ENCODE measurements around the gene LBR. TPM values are rescaled to one million over a fixed set of nuclear protein-coding genes. Genes with fewer than 3 reads are reported as not detected.

The LBR gene
- total RNA-seq, 3 donors from 2014 or later = 87.9 to 161 (median 123) TPM

DNA sequence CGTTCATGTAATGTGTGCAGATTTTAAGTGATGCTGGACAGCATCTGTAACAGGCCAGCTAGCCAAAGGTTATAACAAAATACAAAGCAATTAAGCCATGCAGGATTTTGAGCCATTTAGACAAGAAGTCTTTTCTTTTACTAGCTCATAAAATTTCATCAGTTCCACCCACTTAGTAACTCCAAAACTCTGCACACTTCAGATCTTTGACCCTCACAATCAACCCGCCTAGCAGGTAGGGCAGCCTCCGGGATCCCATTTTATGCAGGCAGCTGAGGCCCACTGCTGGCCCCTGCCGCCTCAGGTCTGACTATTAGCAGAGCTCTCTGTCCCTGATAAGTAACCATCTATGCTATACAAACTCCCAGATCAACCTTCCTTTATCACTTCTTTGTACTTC is 9.2 kb downstream of the LBR start:
- intact Hi-C loops (cut with DNase I, micrococcal nuclease) = no loop called here
- ATAC-seq (peak; percentile 87), DNase-seq (peak; percentile 66 to 78 (median 76))
- H3K4me1 ChIP-seq (ENCODE audit: low read depth) = peaks cover 31% of the 10 kb centered on the region
- H3K36me3 ChIP-seq (ENCODE audit: low read depth) = no peaks in the 10 kb centered on the region
- H3K4me3 ChIP-seq = no peak overlapping the region
- TF ChIP-seq, protein P1, sequence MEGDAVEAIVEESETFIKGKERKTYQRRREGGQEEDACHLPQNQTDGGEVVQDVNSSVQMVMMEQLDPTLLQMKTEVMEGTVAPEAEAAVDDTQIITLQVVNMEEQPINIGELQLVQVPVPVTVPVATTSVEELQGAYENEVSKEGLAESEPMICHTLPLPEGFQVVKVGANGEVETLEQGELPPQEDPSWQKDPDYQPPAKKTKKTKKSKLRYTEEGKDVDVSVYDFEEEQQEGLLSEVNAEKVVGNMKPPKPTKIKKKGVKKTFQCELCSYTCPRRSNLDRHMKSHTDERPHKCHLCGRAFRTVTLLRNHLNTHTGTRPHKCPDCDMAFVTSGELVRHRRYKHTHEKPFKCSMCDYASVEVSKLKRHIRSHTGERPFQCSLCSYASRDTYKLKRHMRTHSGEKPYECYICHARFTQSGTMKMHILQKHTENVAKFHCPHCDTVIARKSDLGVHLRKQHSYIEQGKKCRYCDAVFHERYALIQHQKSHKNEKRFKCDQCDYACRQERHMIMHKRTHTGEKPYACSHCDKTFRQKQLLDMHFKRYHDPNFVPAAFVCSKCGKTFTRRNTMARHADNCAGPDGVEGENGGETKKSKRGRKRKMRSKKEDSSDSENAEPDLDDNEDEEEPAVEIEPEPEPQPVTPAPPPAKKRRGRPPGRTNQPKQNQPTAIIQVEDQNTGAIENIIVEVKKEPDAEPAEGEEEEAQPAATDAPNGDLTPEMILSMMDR (IDR thresholded peaks at IDR 0.05) = no peak
- H3K9me3 ChIP-seq = no peaks in the 10 kb centered on the region

DNA sequence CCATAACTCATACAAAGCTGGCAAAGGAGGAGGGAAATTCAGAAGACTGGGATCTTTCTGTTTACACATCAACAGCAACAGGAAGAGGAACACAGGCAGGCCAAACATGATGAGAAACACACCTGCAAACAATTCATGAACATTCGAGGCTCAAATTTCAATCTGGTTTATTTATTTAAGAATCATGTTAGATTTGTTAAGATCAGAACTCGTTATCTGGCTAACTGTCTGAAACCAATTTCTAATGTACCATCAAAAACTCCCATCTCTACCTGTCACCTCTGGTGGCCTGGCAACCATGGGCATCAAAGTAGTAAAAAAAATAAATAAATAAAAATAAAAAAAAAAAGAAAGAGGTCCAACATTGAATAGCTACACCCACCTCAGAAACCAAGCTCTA is 9.8 kb downstream of the LBR start:
- Histone ChIP-seq H3K4me1 (ENCODE audit: low read depth) (peaks cover 25% of the 10 kb centered on the region), H3K4me3 (no peak overlapping the region), H3K9me3 (no peaks in the 10 kb centered on the region), H3K36me3 (ENCODE audit: low read depth) (no peaks in the 10 kb centered on the region)
- DNase-seq (no peak), ATAC-seq (no peak)
- intact Hi-C loops (cut with DNase I, micrococcal nuclease) = no loop called here
- TF ChIP-seq, protein P1 (IDR thresholded peaks at IDR 0.05) = no peak

DNA sequence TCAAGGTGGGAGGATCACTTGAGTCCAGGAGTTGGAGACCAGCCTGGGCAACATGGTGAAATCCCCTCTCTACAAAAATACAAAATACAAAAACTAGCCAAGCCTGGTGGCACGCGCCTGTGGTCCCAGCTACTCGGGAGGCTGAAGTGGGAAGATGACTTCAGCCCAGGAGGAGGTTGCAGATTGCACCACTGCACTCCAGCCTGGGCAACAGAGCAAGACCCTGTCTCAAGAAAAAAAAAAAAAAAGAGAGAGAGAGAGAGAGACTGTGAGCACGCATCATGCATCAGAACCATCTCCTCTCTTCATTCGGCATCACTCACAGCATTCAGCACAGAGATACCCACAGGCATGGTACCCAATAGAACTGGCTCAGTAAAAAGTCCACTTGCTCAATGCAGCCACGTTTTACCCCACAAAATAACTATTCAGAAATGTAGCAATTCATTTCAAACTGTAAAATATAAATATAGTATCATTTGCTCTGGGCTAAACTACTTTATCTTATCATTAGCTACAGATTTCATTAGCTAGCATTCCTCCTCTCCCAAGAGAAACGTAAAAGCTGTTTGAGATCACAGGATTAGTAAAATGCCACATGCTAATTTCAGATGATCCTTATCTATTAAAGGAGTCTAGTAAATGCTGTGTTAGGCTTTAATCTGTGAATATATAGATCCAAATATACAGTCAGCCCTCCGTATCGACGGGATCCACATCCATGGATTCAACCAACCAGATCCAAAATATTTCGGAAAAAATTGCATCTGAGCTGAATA is 11.7 kb downstream of the LBR start:
- no peak overlapping the region for H3K4me3 ChIP-seq
- DNase-seq (no peak), ATAC-seq (no peak)
- TF ChIP-seq, protein P1 (IDR thresholded peaks at IDR 0.05) = no peak
- H3K4me1 ChIP-seq (ENCODE audit: low read depth) = peaks cover 11% of the 10 kb centered on the region
- no peaks in the 10 kb centered on the region for H3K9me3 ChIP-seq
- intact Hi-C loops (cut with DNase I, micrococcal nuclease) = no loop called here
- H3K36me3 ChIP-seq (ENCODE audit: low read depth) = no peaks in the 10 kb centered on the region

DNA sequence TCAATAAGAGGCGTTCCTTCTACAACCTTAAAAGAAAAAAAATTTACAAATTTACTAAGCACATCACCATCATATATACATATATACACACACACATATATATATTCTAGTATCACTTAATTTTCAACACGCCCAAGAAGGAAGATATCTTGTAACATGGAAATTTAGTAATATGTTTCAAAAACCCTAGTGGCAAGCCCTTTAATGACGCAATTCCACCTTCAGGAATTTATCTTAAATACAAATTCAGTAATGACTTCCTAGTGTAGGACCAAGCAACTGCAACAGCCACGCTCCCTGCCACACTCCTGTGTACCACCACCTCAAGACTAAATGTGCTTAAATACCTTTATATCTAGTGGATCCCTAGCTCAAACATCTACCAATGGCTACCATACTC is 12.5 kb downstream of the LBR start:
- H3K4me3 ChIP-seq = no peak overlapping the region
- no peaks in the 10 kb centered on the region for H3K9me3 ChIP-seq
- no peaks in the 10 kb centered on the region for H3K36me3 ChIP-seq (ENCODE audit: low read depth)
- ATAC-seq (no peak), DNase-seq (no peak)
- intact Hi-C loops (cut with DNase I, micrococcal nuclease) = no loop called here
- TF ChIP-seq, protein P1 (IDR thresholded peaks at IDR 0.05) = no peak
- H3K4me1 ChIP-seq (ENCODE audit: low read depth) = peaks cover 11% of the 10 kb centered on the region

GRCh38 chr1:225413708-225414375 is 14.0 kb downstream of the LBR start:
- intact Hi-C loops (cut with DNase I, micrococcal nuclease) = no loop called here
- H3K36me3 ChIP-seq (ENCODE audit: low read depth) = no peaks in the 10 kb centered on the region
- no peak for DNase-seq
- TF ChIP-seq, protein P1 (IDR thresholded peaks at IDR 0.05) = no peak
- H3K4me1 ChIP-seq (ENCODE audit: low read depth) = peaks cover 8% of the 10 kb centered on the region
- peak; percentile 30 for ATAC-seq
- no peaks in the 10 kb centered on the region for H3K9me3 ChIP-seq
- no peak overlapping the region for H3K4me3 ChIP-seq

All from mucosa of descending colon (tissue), 3 donors.